Suprapubic skin (tissue), 4 donors: Measurements from ENCODE around the gene CCDC9. TPM values are rescaled to one million over a fixed set of nuclear protein-coding genes. Genes with fewer than 3 reads are reported as not detected.
A peak's percentile ranks its signal among the peaks of the same experiment; 100 is the strongest.

Experiments used
- DNase-seq, 2 donors: peaks; one replicate each; pipeline ENCODE4 v3.0.0-alpha.2; 2019; ENCODE audit warnings: low spot score in 2 of 2
- H3K27ac ChIP-seq: fragments of 200-600 bp; sonication (generic); one replicate; pipeline ENCODE4 v1.5.1; 2019
- H3K27me3 ChIP-seq: fragments of 200-600 bp; sonication (generic); one replicate; pipeline ENCODE4 v1.5.1; 2019
- H3K36me3 ChIP-seq: fragments of 200-600 bp; sonication (generic); one replicate; pipeline ENCODE4 v1.5.1; 2019
- H3K4me1 ChIP-seq: fragments of 200-600 bp; sonication (generic); one replicate; pipeline ENCODE4 v1.5.1; 2019
- H3K4me3 ChIP-seq: fragments of 200-600 bp; sonication (generic); one replicate; pipeline ENCODE4 v1.5.1; 2019; ENCODE audit warnings: mild to moderate bottlenecking
- H3K9me3 ChIP-seq: fragments of 200-600 bp; sonication (generic); one replicate; pipeline ENCODE4 v1.5.1; 2019
- EP300 ChIP-seq: sonication (generic); formaldehyde crosslinking; IDR thresholded peaks from one replicate; pipeline ENCODE4 v1.6.1; 2017; ENCODE audit warnings: antibody characterized with exemption
- POLR2A ChIP-seq, 2 donors: fragments of 450-650 bp; IDR thresholded peaks; one replicate each; pipeline ENCODE4 v1.6.1; 2017; ENCODE audit warnings: antibody characterized with exemption in 2 of 2, mild to moderate bottlenecking in 2 of 2, moderate library complexity in 2 of 2
- POLR2AphosphoS5 ChIP-seq, 3 donors: sonication (generic); formaldehyde crosslinking; IDR thresholded peaks; one replicate each; pipeline ENCODE4 v1.6.1; 2017; ENCODE audit warnings: antibody characterized with exemption in 3 of 3
- WGBS: methylation state at CpG from one replicate; pipeline ENCODE4 v1.1.5; 2018; 5-methylcytosine and 5-hydroxymethylcytosine counted together
- total RNA-seq, 4 donors: library from RNA; depleted of rRNA; stranded (reverse); fragments of >200 nt; gene quantifications; one replicate each; pipeline ENCODE4 v1.1.0, GENCODE V29; 2016
- TF ChIP-seq, protein P1 (sequence below), 2 donors: fragments of 200-600 bp in 1 of 2; fragments of 450-650 bp in 1 of 2; sonication (generic) in 1 of 2; IDR thresholded peaks; one replicate each; pipeline ENCODE4 v1.5.1; 2016 to 2019; ENCODE audit warnings: antibody characterized with exemption in 2 of 2, mild to moderate bottlenecking in 1 of 2, moderate library complexity in 1 of 2

The CCDC9 gene
- total RNA-seq, 4 donors from 2014 or later, result 24.6 to 33.2 (median 27.4) TPM

DNA sequence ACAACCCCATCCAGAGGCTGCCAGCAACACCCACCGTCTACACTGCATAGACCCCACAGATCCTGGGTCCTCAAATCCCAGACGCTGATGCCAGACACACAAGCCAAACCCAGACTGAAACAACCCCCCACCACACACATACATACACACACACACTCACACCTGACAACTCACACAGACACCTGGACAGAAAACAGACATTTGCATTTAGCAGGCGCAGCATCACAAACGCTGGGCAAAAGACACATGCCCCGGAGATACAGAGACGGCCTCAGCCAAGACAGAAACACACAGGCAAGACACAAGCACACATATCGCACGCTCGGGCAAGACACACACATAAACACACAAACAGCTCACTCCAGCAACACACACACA, 26.7 kb upstream of the CCDC9 start:
- H3K9me3 ChIP-seq, result no peaks in the 10 kb centered on the region
- H3K4me1 ChIP-seq, result peaks cover 67% of the 10 kb centered on the region
- peak overlapping the region; percentile 96 for H3K27ac ChIP-seq
- H3K27me3 ChIP-seq, result no peaks in the 10 kb centered on the region
- no peak for DNase-seq
- H3K36me3 ChIP-seq, result no peaks in the 10 kb centered on the region
- no peak for TF ChIP-seq POLR2AphosphoS5 (IDR thresholded peaks at IDR 0.05)
- TF ChIP-seq, protein P1, sequence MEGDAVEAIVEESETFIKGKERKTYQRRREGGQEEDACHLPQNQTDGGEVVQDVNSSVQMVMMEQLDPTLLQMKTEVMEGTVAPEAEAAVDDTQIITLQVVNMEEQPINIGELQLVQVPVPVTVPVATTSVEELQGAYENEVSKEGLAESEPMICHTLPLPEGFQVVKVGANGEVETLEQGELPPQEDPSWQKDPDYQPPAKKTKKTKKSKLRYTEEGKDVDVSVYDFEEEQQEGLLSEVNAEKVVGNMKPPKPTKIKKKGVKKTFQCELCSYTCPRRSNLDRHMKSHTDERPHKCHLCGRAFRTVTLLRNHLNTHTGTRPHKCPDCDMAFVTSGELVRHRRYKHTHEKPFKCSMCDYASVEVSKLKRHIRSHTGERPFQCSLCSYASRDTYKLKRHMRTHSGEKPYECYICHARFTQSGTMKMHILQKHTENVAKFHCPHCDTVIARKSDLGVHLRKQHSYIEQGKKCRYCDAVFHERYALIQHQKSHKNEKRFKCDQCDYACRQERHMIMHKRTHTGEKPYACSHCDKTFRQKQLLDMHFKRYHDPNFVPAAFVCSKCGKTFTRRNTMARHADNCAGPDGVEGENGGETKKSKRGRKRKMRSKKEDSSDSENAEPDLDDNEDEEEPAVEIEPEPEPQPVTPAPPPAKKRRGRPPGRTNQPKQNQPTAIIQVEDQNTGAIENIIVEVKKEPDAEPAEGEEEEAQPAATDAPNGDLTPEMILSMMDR (IDR thresholded peaks at IDR 0.05), result no peak
- no peak for TF ChIP-seq POLR2A (IDR thresholded peaks at IDR 0.05)
- no peak for TF ChIP-seq EP300
- WGBS, result 3% methylated on average over 9 of the region's 9 CpGs
- H3K4me3 ChIP-seq, result peak overlapping the region; percentile 93

DNA sequence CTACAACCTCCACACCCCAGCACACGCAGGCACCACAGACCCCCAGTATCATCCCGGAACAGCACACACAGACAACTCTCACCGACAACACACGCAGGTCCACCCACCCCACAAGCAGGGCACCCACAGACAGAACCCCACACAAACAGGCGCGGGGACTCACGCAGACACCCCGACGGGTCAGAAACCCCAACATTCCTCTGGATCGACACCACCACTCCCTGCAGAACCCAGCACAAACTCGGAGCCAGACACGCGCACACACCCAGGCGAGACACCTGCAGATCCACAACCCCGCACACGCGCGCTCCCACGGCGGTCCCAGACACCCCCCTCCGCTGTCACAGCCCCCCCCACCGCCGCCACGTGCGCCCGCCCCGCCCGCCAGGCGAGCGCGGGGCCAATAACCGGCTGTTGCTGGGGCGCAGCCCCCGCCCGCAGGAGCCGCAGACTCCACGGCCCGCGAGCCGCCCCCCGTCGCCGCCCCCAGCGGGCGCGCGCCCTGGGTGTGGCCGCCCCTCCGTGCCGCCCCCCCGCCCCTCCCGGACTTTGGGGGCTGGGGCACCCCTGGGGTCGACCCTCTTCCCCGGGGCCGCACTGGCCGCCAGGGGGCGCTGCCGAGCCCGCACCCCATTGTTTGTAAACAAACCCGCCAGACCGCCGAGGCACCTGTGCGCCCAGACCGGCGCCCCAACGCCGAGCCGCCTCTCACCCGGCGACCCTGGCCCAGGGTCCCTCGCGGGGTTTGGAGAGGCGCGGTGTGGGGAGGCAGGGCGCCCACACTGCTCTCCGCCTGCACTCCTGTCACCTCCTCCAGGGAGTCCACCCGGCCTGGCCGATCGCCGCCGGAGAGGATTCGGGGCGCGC, 26.0 kb upstream of the CCDC9 start:
- peak in 1 of 2 donors; percentile 91 for DNase-seq
- Histone ChIP-seq H3K4me3 (peak overlapping the region; percentile 93), H3K36me3 (no peaks in the 10 kb centered on the region), H3K4me1 (peaks cover 64% of the 10 kb centered on the region), H3K27me3 (no peaks in the 10 kb centered on the region), H3K27ac (peak overlapping the region; percentile 96), H3K9me3 (no peaks in the 10 kb centered on the region)
- 0% methylated on average over 1 of the region's 84 CpGs for WGBS
- TF ChIP-seq, protein P1 (IDR thresholded peaks at IDR 0.05), result peak; percentile 75 to 95
- TF ChIP-seq POLR2AphosphoS5 (IDR thresholded peaks at IDR 0.05), result no peak

GRCh38 chr19:47230921-47231214, 25.5 kb upstream of the CCDC9 start, which contains the start of gene BBC3:
TSS of gene BBC3 (minus strand) at chr19:47231199. CDS start at chr19:47228431, 2,768 bp downstream.
- H3K4me1 ChIP-seq, result peaks cover 58% of the 10 kb centered on the region

DNA sequence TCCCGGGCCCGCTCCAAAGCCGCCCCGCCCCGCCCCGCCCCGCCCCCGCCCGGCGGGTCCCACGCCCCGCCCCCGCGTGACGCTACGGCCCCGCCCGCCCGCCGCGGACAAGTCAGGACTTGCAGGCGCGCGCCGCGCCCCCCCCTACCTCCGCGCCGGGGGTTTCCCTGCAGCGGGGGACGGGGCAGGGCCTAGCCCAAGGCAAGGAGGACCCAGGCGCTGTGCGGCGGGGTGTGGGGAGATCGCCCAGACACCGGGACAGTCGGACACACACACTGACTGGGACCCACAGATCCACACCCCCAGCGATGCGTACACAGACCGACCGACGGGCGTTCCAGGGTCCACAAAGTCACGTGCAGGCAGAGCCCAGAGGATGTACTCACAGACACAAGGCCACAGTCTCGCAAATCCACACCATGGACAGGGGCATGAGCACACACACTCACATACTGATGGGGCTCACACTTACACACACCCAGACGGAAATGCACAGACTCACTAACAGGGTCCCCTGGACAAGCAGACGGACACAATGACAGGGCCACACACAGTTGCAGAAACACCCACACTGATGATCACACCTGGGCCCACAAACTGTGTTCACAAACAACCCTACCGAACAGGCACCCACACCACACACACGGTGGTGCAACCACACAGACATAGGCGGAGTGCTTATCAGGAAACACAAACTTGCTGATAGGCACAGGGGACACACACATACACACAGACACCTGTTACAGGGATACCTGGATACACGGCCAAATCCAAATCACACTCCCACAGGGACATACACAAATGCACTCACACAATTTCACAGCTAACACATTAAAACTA, 24.9 kb upstream of the CCDC9 start:
- Histone ChIP-seq H3K9me3 (no peaks in the 10 kb centered on the region), H3K27ac (peak overlapping the region; percentile 96), H3K27me3 (no peaks in the 10 kb centered on the region), H3K4me3 (peak overlapping the region; percentile 93), H3K36me3 (no peaks in the 10 kb centered on the region), H3K4me1 (peaks cover 57% of the 10 kb centered on the region)
- no peak for TF ChIP-seq EP300
- TF ChIP-seq, protein P1 (IDR thresholded peaks at IDR 0.05), result no peak
- TF ChIP-seq POLR2A (IDR thresholded peaks at IDR 0.05), result peak in 1 of 2 donors; percentile 29
- peak in 1 of 3 donors; percentile 56 for TF ChIP-seq POLR2AphosphoS5 (IDR thresholded peaks at IDR 0.05)
- DNase-seq, result peak; percentile 93 to 94
- WGBS, result 28% methylated on average over 4 of the region's 51 CpGs

More at GRCh38 chr19:47230921-47231214, 25.5 kb upstream of the CCDC9 start, which contains the start of gene BBC3:
- H3K9me3 ChIP-seq, result no peaks in the 10 kb centered on the region
- peak in 1 of 2 donors; percentile 74 for DNase-seq
- H3K27me3 ChIP-seq, result no peaks in the 10 kb centered on the region
- no peak for TF ChIP-seq POLR2AphosphoS5 (IDR thresholded peaks at IDR 0.05)
- TF ChIP-seq POLR2A (IDR thresholded peaks at IDR 0.05), result no peak
- TF ChIP-seq, protein P1 (IDR thresholded peaks at IDR 0.05), result no peak
- TF ChIP-seq EP300, result no peak
- WGBS, result no CpG with 5 or more reads among the region's 43 CpGs
- H3K27ac ChIP-seq, result peak within 1 kb of the TSS; percentile 96
- peak within 1 kb of the TSS; percentile 93 for H3K4me3 ChIP-seq
- H3K36me3 ChIP-seq, result no peaks in the 10 kb centered on the region
